HCT116 (cell line): ENCODE measurements around the gene MRGPRX2. TPM values are rescaled to one million over a fixed set of nuclear protein-coding genes. Genes with fewer than 3 reads are reported as not detected.

Experiments used
- ATAC-seq: fragments of 200-7000 bp; cut with Tn5 transposase; 2 replicates; pipeline ENCODE4 v1.9.1; 2020; ENCODE audit warnings: mild to moderate bottlenecking, moderate library complexity
- BruUV-seq: library from RNA; stranded (reverse); fragments of 400-500 nt; replicated peaks from 2 replicates; lab custom pipeline; 2021; lab: Mats Ljungman, UMichigan
- CTCF ChIA-PET: fragments of 300-600 bp; sonication (Branson Sonifier 250); formaldehyde crosslinking; loops from one replicate; lab custom pipeline; 2021; ENCODE audit warnings: antibody characterized with exemption; lab: Charles Lee
- POLR2A ChIA-PET: fragments of 300-600, 350-600 bp; sonication (Branson Sonifier 250); formaldehyde crosslinking; loops from one replicate; lab custom pipeline; 2021; ENCODE audit warnings: antibody characterized with exemption; lab: Charles Lee
- RAD21 ChIA-PET, 2 experiments: fragments of 300-600 bp; sonication (Branson Sonifier 250); formaldehyde crosslinking; loops; one replicate each; lab custom pipeline; 2023; ENCODE audit warnings: low total read pairs in 2 of 2; ENCODE audit not compliant: uncharacterized antibody in 2 of 2, unreplicated experiment in 2 of 2, low non-redundant PET in 1 of 2; lab: Charles Lee
- DNase-seq: peaks from one replicate; pipeline ENCODE4 v3.0.0-alpha.2; 2010; ENCODE audit warnings: low read depth, low spot score
- H2AFZ ChIP-seq: fragments of 200-600 bp; shearing (Covaris generic), sonication (generic); 2 replicates; pipeline ENCODE4 v1.6.1; 2017; ENCODE audit warnings: low read depth, mixed run types, mixed read lengths, antibody characterized with exemption, low read length; ENCODE audit not compliant: poor library complexity, severe bottlenecking
- H3K27ac ChIP-seq: 2 replicates; pipeline ENCODE4 v1.5.1; 2012; ENCODE audit warnings: low read depth, low read length
- H3K27me3 ChIP-seq: fragments of 200-600 bp; sonication (generic); 2 replicates; pipeline ENCODE4 v1.6.1; 2016; ENCODE audit warnings: mixed run types, low read length, mixed read lengths; ENCODE audit not compliant: insufficient read depth
- H3K36me3 ChIP-seq, 2 experiments: fragments of 200-500 bp in 1 of 2; fragments of 200-600 bp in 1 of 2; sonication (Bioruptor generic) in 1 of 2; sonication (generic) in 1 of 2; 2 replicates each; pipeline versions ENCODE4 v1.5.1 to v1.6.1; 2014 to 2016; ENCODE audit warnings: low read length in 2 of 2, inconsistent platforms in 1 of 2, mixed read lengths in 1 of 2, mixed run types in 1 of 2; ENCODE audit not compliant: insufficient read depth in 2 of 2, control insufficient read depth in 1 of 2
- H3K4me1 ChIP-seq, 2 experiments: fragments of 200-600 bp in 1 of 2; sonication (generic) in 1 of 2; 2 replicates each; pipeline versions ENCODE4 v1.5.1 to v1.6.1; 2012 to 2017; ENCODE audit warnings: low read length in 2 of 2, inconsistent platforms in 1 of 2, mild to moderate bottlenecking in 1 of 2, mixed read lengths in 1 of 2, mixed run types in 1 of 2, moderate library complexity in 1 of 2; ENCODE audit not compliant: insufficient read depth in 2 of 2, control insufficient read depth in 1 of 2
- H3K4me2 ChIP-seq: fragments of 200-600 bp; sonication (generic); 2 replicates; pipeline ENCODE4 v1.6.1; 2017; ENCODE audit warnings: mixed run types, low read length, mixed read lengths
- H3K4me3 ChIP-seq, 2 experiments: fragments of 200-600 bp in 1 of 2; sonication (generic) in 1 of 2; replicated peaks in 1 of 2; 2 replicates each; pipeline ENCODE4 v1.5.1; 2011 to 2016; ENCODE audit warnings: low read length in 2 of 2, control low read depth in 1 of 2, low read depth in 1 of 2, mild to moderate bottlenecking in 1 of 2, mixed read lengths in 1 of 2, mixed run types in 1 of 2
- H3K79me2 ChIP-seq: fragments of 200-600 bp; sonication (generic); 2 replicates; pipeline ENCODE4 v1.6.1; 2017; ENCODE audit warnings: mild to moderate bottlenecking, mixed run types, low read length, moderate library complexity, mixed read lengths; ENCODE audit not compliant: insufficient read depth
- H3K9ac ChIP-seq: fragments of 200-600 bp; sonication (generic); 2 replicates; pipeline ENCODE4 v1.6.1; 2016; ENCODE audit warnings: low read length, mixed read lengths
- H3K9me2 ChIP-seq: fragments of 200-600 bp; sonication (generic), shearing (Covaris generic); 2 replicates; pipeline ENCODE4 v1.6.1; 2017; ENCODE audit warnings: mixed run types, mild to moderate bottlenecking, moderate library complexity; ENCODE audit not compliant: insufficient read depth
- H3K9me3 ChIP-seq, 2 experiments: fragments of 200-500 bp in 1 of 2; fragments of 200-600 bp in 1 of 2; sonication (Bioruptor generic) in 1 of 2; sonication (generic) in 1 of 2; 2 replicates each; pipeline ENCODE4 v1.6.1; 2014 to 2017; ENCODE audit warnings: low read length in 2 of 2, mixed read lengths in 2 of 2, inconsistent platforms in 1 of 2, low read depth in 1 of 2, mild to moderate bottlenecking in 1 of 2, mixed run types in 1 of 2, moderate library complexity in 1 of 2; ENCODE audit not compliant: control insufficient read depth in 1 of 2, insufficient read depth in 1 of 2
- H4K20me1 ChIP-seq: fragments of 200-600 bp; sonication (generic), shearing (Covaris generic); 2 replicates; pipeline ENCODE4 v1.6.1; 2017; ENCODE audit warnings: mixed run types, mild to moderate bottlenecking, moderate library complexity; ENCODE audit not compliant: insufficient read depth
- ELF1 ChIP-seq: IDR thresholded peaks from 2 replicates; pipeline ENCODE4 v1.6.1; 2012; ENCODE audit warnings: low read depth, borderline replicate concordance
- FOSL1 ChIP-seq: IDR thresholded peaks from 2 replicates; pipeline ENCODE4 v1.6.1; 2012; ENCODE audit warnings: low read depth
- MAX ChIP-seq: IDR thresholded peaks from 2 replicates; pipeline ENCODE4 v1.6.1; 2012
- SP1 ChIP-seq: IDR thresholded peaks from 2 replicates; pipeline ENCODE4 v1.6.1; 2012; ENCODE audit warnings: low read depth
- ZFX ChIP-seq: fragments of 450-650 bp; IDR thresholded peaks from 2 replicates; pipeline ENCODE4 v1.6.1; 2017
- ZNF274 ChIP-seq: fragments of 200-500 bp; sonication (Bioruptor generic); IDR thresholded peaks from 2 replicates; pipeline ENCODE4 v1.6.1; 2014; ENCODE audit warnings: mild to moderate bottlenecking, low read depth, low read length, inconsistent platforms
- intact Hi-C: fragments of 100-400 bp; cut with micrococcal nuclease; formaldehyde crosslinking; loops from 2 replicates; pipeline ENCODE4 v1.10.0; 2022
- total RNA-seq: library from RNA; stranded (reverse); gene quantifications from one replicate; pipeline ENCODE4 v1.2.1, GENCODE V29; 2021; ENCODE audit not compliant: unreplicated experiment
- TF ChIP-seq, protein P1 (sequence below): IDR thresholded peaks from 2 replicates; pipeline ENCODE4 v1.6.1; 2012; ENCODE audit warnings: low read depth

Gene MRGPRX2
- total RNA-seq, 1 experiment from 2014 or later = not detected

DNA sequence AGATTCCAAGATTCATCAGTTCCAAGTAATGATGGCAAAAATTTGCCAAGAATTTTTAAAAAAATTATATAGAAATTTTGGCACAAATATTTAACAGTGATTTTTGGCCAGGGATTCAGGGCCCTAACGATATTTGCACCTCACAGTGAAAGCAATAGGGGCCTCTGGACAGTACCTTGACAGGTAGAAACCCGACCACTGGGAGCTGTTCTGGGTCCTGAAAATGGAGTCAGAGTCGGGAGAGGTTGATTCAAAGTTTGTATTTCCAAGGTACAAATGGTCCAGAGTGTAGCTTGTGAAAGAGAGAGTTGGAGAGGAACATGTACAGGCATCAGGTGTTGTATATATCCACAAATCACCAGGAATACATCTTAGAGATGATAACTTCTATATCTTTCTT is 41.6 kb downstream of the MRGPRX2 start:
- POLR2A ChIA-PET = no interaction called here
- CTCF ChIA-PET = no interaction called here
- Histone ChIP-seq H3K9me3 (no peaks in the 10 kb centered on the region), H3K36me3 (no peaks in the 10 kb centered on the region), H3K4me2 (no peak overlapping the region), H3K9me2 (no peaks in the 10 kb centered on the region), H3K4me1 (no peaks in the 10 kb centered on the region), H4K20me1 (no peaks in the 10 kb centered on the region), H3K4me3 (no peak overlapping the region), H3K9ac (no peak overlapping the region), H3K27ac (no peak overlapping the region), H3K27me3 (peaks cover 66% of the 10 kb centered on the region), H2AFZ (no peak overlapping the region), H3K79me2 (no peaks in the 10 kb centered on the region)
- no peak for DNase-seq
- intact Hi-C loops = no loop called here
- ATAC-seq = no peak
- no peak for TF ChIP-seq ZFX
- TF ChIP-seq SP1 = no peak
- TF ChIP-seq FOSL1 = no peak
- TF ChIP-seq, protein P1, sequence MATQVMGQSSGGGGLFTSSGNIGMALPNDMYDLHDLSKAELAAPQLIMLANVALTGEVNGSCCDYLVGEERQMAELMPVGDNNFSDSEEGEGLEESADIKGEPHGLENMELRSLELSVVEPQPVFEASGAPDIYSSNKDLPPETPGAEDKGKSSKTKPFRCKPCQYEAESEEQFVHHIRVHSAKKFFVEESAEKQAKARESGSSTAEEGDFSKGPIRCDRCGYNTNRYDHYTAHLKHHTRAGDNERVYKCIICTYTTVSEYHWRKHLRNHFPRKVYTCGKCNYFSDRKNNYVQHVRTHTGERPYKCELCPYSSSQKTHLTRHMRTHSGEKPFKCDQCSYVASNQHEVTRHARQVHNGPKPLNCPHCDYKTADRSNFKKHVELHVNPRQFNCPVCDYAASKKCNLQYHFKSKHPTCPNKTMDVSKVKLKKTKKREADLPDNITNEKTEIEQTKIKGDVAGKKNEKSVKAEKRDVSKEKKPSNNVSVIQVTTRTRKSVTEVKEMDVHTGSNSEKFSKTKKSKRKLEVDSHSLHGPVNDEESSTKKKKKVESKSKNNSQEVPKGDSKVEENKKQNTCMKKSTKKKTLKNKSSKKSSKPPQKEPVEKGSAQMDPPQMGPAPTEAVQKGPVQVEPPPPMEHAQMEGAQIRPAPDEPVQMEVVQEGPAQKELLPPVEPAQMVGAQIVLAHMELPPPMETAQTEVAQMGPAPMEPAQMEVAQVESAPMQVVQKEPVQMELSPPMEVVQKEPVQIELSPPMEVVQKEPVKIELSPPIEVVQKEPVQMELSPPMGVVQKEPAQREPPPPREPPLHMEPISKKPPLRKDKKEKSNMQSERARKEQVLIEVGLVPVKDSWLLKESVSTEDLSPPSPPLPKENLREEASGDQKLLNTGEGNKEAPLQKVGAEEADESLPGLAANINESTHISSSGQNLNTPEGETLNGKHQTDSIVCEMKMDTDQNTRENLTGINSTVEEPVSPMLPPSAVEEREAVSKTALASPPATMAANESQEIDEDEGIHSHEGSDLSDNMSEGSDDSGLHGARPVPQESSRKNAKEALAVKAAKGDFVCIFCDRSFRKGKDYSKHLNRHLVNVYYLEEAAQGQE = peak; percentile 52
- no peak for TF ChIP-seq ELF1
- TF ChIP-seq MAX = no peak
- TF ChIP-seq ZNF274 = no peak
- no TSS peak for BruUV-seq
- RAD21 ChIA-PET = no interaction called here
